GM19467 (cell line): Measurements from ENCODE around the gene DGKI.

Experiments used
- ATAC-seq: cut with Tn5 transposase; IDR thresholded peaks from one replicate; pipeline ENCODE4 v1.9.1; 2021; ENCODE audit warnings: mild to moderate bottlenecking, moderate library complexity; ENCODE audit not compliant: unreplicated experiment

Gene DGKI

DNA sequence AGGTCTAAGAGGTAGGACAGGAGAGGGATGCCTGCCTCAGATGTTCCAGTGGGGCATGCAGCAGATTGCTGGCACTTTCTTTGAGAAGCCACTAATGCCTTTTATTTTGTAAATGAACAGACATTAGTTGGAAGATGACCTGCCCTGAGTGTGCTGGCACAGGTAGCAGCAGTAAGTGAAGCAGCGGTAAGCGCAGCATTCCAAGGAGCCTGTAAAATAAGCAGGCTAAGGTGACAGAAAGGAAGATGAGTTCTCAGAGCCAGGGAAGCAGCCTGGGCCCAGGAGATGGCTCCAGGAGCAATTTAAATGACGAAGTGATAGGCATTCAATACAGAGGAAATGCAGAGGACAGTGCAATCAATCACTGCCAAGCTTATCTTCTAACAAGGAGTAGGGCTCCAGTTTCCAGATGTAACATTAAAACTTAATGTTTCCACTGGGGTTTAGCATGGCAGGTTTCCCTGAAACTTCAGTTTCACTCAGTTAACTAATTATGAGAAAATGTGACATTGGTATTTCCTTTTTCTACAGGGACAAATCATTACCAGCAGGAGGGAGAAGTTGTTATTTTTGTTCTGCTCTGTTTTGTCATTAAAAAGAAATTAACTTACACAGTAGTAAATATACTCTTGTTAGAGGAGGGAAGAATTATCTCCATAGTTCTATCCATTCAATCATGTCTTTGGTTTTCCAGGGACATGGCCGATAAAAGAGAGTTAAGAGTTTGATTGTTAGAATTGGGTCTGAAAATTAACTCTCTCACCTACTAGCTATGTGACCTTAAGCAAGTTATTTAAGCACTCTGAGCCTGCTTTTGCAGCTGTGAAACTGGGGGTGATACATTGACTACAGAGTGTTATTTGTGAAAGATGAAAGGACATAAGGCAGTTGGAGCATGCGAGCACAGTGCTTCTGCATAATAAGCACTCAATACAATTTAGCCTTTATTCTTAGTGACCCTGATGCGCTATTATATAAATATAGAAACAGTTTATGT, 406.6 kb downstream of the DGKI start:
- no peak for ATAC-seq

GRCh38 chr7:137434946-137435345, 411.8 kb downstream of the DGKI start:
- ATAC-seq = no peak

DNA sequence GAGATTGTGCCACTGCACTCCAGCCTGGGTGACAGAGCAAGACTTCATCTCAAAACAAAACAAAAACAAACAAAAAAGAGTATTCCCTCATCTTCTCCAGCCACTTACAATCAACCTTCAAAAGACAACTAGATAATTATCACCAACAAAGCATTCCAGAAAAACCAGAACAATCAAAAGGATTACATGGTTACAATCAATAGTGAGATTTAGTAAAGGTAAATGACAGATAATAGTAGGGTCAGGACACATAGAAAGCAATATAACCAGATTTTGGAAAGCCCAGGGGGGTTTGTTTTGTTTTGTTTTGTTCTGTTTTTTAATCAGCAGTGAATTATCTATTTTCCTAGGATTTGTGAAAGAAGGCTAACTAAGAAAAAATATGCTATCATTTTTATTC, 412.2 kb downstream of the DGKI start:
- no peak for ATAC-seq

DNA sequence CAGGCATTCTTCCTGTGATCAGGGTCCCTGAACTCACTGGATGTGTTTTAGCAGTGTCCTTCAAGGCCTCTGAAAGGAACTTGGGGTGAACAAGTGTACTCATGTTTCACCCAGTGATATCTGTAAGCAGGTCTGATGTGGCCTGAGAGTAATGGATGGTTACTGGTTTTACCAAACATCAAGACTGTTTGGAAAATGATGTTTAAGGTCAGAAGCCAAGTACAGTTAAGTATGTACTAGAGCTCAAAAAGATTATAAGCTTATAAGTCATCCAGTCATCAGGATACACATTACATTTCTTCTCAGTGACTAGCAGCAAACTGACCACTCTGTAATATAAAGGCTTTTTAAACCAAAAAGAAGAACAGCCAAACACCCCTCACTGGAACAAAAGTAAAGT, 423.5 kb downstream of the DGKI start:
- no peak for ATAC-seq

DNA sequence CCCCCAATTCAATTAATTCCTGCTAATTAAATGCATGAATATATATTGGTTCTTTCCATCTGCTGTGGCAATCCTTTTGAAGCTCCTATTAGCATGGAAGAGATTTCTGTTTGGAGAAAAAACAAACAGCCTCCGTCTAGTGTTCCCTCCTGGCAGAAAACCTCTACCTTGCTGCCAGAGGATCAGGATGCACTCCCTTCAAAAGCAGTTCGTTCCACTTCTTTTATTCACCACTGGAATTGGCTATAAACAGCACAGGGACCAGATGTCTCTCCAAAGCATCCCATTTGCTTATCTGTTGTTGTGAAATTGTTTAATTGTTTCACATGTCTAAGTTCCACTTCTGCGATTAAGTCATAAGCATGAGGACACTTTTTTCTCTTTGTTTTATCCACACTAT, 425.4 kb downstream of the DGKI start:
- no peak for ATAC-seq

DNA sequence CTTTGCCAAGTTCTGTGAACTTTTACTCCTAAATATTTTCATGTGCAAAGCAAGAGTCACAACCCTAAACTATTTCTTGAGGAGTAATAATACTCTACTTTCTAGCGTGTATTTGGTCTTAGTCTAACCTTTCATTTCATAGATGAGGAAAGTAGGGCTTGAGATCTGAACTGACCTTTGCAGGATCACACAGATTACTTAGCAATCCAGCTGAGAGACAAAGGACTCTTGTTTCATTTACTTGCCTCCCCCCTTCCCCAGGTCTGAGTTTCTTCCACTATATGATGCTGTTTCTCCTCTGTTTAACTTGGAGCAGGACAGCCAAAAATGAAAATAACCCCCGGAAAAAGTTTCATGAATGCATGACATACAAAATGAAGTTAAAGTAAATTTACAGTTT, 427.9 kb downstream of the DGKI start:
- no peak for ATAC-seq

- no peak for ATAC-seq
Observed at GRCh38 chr7:137417464-137417863, 429.3 kb downstream of the DGKI start.

DNA sequence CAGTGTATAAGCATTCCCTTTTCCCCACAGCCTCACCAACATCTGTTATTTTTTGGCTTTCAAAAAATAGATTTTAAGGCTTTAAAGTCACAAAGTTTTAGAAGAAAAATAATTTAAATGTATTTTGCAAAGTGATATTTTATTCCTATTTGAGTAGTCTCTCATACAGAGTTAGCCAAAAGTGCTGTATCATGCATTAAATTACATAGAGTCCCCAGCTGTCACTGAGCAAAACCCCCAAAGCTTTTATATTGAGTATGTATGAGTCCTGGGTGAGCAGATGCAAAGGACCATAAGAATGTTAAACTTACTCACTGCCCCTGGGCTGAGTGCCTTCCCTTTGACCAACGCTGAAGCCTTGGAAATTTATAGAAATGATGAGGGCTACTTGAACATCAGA, 432.9 kb downstream of the DGKI start:
- ATAC-seq = no peak

- no peak for ATAC-seq
Observed at GRCh38 chr7:137411446-137411845, 435.3 kb downstream of the DGKI start.

GRCh38 chr7:137408126-137408525, 438.6 kb downstream of the DGKI start:
- ATAC-seq = no peak

DNA sequence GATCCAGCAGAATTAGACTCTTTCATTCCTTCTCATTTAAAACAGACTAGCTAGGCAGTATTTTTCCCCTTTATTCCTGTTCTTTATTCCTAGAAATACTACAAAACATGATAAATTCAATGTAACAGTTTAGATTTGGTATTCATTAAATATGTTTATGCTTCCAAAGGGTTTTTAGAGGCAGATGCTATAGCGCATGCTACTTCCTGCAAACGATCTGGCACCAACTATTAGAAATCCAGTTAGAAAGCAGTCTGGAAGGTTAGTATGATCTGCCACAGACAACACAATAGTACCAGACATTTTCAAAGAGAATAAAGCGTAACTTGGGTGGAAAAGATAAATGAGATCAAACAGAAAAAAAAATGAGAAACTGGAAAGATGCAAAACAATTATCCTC, 439.7 kb downstream of the DGKI start:
- ATAC-seq = no peak

DNA sequence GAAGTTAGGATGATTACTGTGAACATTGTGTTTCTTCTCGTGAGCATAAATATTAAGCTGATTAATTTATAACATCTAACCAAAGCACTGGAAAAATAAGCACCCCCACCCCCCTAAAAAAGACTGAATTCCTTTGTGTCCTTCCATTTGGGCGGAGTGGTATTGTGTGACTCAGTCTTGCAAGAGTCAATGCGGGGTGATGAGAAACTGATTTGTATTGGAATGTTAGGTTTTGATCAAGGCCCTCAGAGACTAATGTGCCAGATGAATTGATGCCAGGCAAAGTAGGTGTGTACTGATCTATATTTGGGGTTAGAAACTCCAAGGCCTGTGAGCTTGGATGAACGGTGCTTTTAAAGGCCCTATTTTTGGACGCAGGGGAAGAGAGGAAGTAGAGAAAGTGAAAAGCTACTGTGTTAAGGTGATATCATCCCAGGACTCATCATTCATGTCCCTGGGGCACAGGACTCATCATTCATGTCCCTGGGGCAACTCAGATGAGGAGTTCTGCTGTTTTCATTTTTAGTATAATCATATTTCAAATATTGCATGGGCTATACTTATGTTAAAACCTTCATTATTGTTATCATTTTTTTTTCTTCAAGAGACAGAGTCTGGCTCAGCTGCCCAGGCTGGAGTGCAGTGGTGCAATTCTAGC, 442.0 kb downstream of the DGKI start:
- no peak for ATAC-seq

- no peak for ATAC-seq
Observed at GRCh38 chr7:137403353-137403695, 443.4 kb downstream of the DGKI start.

DNA sequence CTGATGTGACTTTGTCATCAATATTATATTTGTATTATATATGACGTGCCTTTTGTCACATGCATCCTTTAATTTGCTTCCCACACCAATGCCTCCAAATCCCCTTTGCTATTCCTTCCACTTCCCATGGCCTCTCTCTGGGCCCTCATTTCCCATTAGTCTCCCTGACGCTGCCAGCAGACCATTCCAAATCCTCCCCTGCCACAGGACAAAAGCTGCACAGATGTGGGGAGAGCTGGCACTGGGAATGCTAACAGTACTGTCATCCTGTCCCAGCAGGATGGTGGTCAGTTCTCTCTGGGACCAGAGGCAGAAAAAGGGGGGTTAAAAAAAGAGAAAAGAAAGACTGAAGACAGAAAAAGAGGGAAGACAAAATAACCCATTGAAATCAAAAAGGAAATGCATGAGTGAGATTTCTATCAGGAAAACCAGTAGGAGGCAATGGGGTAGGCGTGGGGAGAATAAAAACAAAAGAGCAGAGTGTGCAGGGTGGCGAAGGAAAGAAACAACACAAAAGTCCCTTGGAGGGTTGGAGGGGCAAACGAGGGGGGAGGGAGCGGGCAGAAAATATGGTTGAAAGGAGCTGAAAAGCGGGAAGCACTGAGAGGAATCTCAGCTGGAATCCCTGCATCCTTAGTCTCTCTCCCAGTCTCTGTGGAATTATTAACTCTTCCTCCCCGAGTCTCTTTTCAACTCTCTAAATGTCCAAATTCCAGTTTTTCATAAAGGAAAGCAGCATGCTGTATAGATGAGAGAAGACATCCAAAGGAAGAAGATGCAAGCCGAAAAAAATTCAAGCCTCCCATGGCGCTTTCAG, 444.0 kb downstream of the DGKI start:
- ATAC-seq = no peak

DNA sequence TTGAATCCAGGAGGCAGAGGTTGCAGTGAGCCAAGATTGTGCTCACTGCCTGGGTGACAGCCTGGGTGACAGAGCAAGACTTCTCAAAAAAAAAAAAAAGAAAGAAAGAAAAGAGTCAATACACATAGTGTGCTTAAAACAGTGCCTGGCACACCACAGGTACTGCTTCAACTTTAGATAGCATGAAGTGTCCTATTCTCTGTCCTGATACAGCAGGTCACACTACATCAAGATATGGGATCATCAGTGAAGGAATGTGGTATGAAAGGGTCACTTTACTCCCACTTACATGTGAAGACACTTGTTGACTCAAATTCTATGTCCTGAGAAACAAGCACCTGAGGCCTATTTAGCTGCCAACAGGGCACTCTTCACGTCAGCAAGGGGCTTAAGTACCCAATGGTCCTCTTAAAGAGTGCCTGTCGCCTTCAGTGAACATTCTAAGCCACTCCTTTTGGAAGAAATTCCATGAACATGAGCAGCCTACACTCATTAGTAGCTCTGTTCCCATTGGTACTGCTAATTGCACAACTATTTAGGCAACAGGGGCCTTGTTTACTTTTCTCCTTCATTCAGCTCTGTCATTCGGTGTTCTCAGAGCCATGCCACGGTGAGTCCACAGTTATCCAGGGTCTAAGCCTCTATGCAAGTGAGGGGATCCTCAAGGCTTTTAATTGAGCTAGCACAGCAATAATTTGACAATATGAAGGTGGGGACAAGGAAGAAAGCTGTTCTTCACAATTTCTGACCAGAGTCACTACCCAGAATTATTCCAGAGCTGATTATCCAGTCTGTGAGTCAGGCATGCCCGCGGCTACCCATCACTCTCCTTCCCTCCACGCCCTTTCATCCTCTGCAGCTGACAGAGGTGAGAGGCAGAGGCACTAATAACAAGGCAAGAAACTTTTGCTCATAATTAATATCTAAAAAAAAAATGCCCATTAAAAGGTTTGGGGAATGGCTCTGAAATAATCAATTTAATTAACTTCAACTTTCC, 446.6 kb downstream of the DGKI start:
- no peak for ATAC-seq

- no peak for ATAC-seq
Observed at GRCh38 chr7:137396051-137396450, 450.7 kb downstream of the DGKI start.

GRCh38 chr7:137395420-137395819, 451.4 kb downstream of the DGKI start:
- ATAC-seq = no peak

- no peak for ATAC-seq
Observed at GRCh38 chr7:137393570-137393969, 453.2 kb downstream of the DGKI start.

DNA sequence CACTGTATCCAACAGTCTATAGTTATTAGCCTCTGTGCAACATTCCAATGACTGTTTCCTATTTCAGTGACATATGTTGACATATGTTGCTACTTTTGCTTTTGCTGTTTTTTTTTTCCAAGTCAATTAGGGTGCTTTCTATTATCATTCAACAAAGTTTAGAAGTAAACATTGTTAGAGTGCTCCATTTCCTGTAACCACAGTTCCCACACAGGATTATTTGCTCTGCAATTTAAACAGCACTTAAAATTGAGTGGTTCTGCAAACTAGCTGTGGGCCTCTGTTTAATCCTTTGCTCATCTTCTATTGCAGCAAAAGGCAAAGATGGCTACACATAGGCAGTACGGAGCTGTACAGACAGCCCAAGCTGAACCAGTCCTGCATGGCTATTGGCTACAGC, 456.7 kb downstream of the DGKI start:
- ATAC-seq = no peak

GRCh38 chr7:137388916-137389315, 457.9 kb downstream of the DGKI start:
- ATAC-seq = no peak
